OCI-M2 (cell line): ENCODE results near the gene MICAL3.

Experiments
- DNase-seq: peaks from one replicate; lab custom pipeline; 2025; ENCODE audit not compliant: unreplicated experiment; lab: John Stamatoyannopoulos, UW

Gene MICAL3

GRCh38 chr22:17956630-17957029 is 67.7 kb downstream of the MICAL3 start:
- DNase-seq, result no peak

- no peak for DNase-seq
Measured at GRCh38 chr22:17955590-17956379, 68.6 kb downstream of the MICAL3 start.

DNA sequence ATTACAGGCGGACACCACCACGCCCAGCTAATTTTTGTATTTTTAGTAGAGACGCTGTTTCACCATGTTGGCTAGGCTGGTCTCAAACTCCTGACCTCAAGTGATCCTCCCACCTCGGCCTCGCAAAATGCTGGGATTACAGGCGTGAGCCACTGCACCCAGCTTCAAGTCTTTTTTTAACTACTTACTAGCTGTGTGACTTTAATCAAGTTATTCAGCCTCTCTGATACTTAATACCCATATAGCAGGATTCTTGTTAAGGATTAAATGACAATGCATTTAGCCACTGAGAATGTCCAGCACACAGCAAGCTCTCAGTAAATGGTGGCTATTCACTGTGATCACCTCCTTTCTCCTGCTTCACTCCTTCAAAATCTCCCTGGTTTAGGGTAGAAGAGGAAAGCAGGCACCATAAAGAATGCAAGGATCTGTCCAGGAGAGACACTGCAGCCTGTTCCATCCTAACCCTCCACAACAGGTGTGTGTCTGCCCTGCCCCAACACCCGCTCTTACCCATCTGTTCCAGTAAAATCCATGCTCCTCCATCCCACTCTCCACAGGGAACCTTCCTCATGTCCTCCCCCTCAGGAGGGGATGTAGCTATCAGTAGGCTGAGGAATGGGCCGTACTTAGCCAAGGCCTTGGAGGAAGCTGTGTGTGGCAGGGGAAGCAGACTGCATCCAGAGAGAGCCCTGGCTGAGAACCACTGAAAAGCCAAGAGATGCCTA is 69.3 kb downstream of the MICAL3 start:
- DNase-seq, result no peak

GRCh38 chr22:17954200-17954859 is 70.0 kb downstream of the MICAL3 start:
- DNase-seq, result no peak

GRCh38 chr22:17953147-17953546 is 71.2 kb downstream of the MICAL3 start:
- no peak for DNase-seq

DNA sequence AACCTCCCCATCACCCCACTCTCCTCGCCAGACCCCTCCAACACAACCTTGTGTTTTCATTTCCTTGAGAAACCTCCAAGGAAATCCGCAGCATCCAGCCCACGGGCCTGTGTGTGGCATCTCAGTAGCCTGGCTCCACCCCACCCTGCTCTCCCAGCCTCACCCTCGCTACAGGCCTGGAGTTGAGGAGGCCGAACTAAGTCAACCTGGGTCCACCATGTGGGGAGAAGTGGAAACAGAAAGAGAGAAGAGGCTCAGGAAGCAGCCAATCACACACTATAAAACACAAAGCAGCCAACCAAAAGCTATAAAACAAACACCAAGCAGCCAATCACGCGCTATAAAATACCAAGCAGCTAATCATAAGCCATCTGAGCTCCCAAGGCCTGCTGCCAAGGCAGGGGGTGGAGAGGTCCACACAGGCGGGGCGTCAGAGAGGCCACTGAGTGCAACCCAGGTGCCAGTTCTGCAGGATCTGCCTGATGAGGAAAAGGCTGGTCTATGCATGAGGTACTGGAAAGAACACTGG is 72.0 kb downstream of the MICAL3 start:
- no peak for DNase-seq

GRCh38 chr22:17951315-17951714 is 73.0 kb downstream of the MICAL3 start:
- no peak for DNase-seq

GRCh38 chr22:17950651-17951214 is 73.6 kb downstream of the MICAL3 start:
- no peak for DNase-seq

GRCh38 chr22:17949642-17950473 is 74.5 kb downstream of the MICAL3 start:
- no peak for DNase-seq

DNA sequence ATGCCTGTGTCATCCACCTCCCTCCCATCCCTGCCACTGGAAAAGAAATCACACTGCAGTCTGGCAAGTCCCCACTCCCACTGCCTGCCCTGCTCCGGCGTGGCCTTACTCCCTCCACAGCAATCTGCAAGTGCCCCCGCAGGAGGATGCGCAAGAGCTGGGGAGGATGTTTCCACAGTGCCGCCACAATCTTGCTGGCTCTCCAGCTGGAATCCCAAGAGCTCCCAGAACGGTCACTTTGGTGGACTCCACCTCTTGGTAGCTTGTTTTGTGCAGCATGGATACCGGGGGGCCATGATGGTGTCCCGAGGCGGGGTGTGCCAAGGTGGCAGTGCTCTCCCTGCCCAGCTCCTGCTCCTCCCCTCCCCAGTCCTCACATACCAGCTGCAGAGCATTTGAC is 76.3 kb downstream of the MICAL3 start:
- no peak for DNase-seq

DNA sequence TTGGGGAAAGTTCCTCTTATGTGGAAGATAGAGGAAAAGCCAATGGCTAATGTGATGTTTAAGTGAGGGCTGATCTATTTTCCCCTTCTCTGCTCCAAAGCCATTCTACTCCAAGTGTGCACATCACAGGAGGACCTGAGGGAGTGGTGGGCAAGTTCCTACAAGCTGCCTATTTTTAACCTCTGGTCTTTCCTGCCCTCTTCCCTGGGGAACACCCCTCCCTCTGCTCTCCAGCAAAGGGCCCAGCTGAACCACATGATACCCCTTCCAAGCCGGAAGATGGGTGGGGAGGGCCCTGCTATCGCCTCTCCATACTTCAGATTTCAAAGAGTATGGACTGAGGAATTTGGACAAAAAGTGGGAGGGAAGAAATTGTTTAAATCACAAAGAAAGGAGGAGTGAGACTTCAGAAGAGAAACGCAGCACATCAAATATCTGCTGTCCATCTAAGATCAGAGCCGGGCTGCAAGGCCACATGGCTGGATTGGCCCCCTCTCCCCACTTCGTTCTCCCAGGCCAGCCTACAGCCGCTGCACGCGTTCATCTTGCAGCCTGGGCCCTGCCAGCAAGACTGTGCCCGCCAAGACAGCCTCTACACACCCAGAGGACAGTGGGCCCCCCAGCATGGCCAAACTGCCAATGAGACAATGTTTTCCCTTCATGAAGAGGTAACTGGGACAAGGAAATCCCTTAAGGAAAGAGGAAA is 77.5 kb downstream of the MICAL3 start:
- DNase-seq, result no peak

GRCh38 chr22:17945888-17946648 is 78.3 kb downstream of the MICAL3 start:
- no peak for DNase-seq

DNA sequence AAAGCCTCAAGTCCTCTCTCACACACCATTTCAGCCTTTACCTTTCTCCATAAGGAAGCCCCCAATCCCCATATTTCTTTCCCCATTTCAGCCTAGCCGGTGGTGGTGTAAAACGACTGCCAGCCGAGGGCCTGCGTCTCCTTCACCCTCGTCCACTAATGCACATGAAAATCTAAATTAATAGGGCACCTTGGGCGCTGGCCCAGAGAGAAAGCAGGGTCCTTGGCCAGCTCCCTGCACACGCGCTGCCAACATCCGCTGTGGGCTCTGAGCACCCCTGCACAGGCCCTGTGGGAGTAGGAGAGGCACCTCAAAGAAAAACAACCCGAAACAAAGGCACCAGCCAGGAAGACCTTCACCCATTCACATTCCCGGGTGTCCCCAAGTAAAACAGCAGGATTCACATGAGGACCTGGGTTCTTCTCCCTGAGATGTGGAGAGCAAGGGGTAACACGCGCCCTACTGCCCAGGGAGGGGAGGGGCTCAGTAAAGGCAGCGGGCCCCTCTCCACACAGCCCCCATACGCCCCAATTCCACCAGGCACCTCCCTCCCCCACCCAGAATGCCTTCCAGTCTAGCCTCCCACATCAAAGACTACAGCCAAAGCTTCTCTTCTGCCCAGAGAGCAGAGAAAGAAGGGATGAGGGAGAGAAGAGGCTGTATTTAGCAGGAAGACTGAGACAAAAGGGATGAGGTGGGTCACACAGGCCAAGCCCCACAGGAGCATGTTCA is 79.0 kb downstream of the MICAL3 start:
- DNase-seq, result no peak

GRCh38 chr22:17944256-17944655 is 80.1 kb downstream of the MICAL3 start:
- no peak for DNase-seq

GRCh38 chr22:17943533-17944249 is 80.7 kb downstream of the MICAL3 start:
- DNase-seq, result no peak

GRCh38 chr22:17942721-17943120 is 81.6 kb downstream of the MICAL3 start:
- no peak for DNase-seq

GRCh38 chr22:17941471-17942406 is 82.6 kb downstream of the MICAL3 start:
- DNase-seq, result no peak
